ENCODE results near the gene C2orf68.

- TF ChIP-seq TFE3 (CRISPR knock-in tag; IDR thresholded peaks at IDR 0.05) = no peak
- TF ChIP-seq CHD7 (IDR thresholded peaks at IDR 0.05; ENCODE audit: low read depth, low read length) = no peak
- no peak for TF ChIP-seq ZBTB43 (CRISPR knock-in tag; IDR thresholded peaks at IDR 0.05)
- TF ChIP-seq MXI1 (IDR thresholded peaks at IDR 0.05; ENCODE audit: low read depth, low read length) = no peak
Measured at GRCh38 chr2:85606116-85606455, 5.8 kb downstream of the C2orf68 start.
